Upper lobe of left lung (tissue), 6 donors: Measurements from ENCODE around the gene NAA80. TPM values are rescaled to one million over a fixed set of nuclear protein-coding genes. Genes with fewer than 3 reads are reported as not detected.
A peak's percentile ranks its signal among the peaks of the same experiment; 100 is the strongest.

ENCODE experiments used
- ATAC-seq, 2 donors: fragments of 200-7000 bp; cut with Tn5 transposase; one replicate each; pipeline ENCODE4 v1.9.1; 2022; ENCODE audit warnings: mild to moderate bottlenecking in 2 of 2, moderate library complexity in 2 of 2; ENCODE audit not compliant: low FRiP score in 2 of 2
- DNase-seq, 2 donors: peaks; one replicate each; pipeline ENCODE4 v3.0.0-alpha.2; 2019 to 2020
- H3K27ac ChIP-seq, 4 donors: fragments of 200-600 bp; sonication (generic); one replicate each; pipeline ENCODE4 v1.5.1; 2016 to 2019
- H3K27me3 ChIP-seq, 4 donors: fragments of 200-600 bp; sonication (generic); one replicate each; pipeline ENCODE4 v1.5.1; 2017 to 2019
- H3K36me3 ChIP-seq, 4 donors: fragments of 200-600 bp; sonication (generic); one replicate each; pipeline ENCODE4 v1.5.1; 2016 to 2019
- H3K4me1 ChIP-seq, 4 donors: fragments of 200-600 bp; sonication (generic); one replicate each; pipeline ENCODE4 v1.5.1; 2018 to 2019
- H3K4me3 ChIP-seq, 4 donors: fragments of 200-600 bp; sonication (generic); one replicate each; pipeline ENCODE4 v1.5.1; 2017 to 2019; ENCODE audit warnings: mild to moderate bottlenecking in 2 of 4, moderate library complexity in 1 of 4
- H3K9me3 ChIP-seq, 4 donors: fragments of 200-600 bp; sonication (generic); one replicate each; pipeline ENCODE4 v1.5.1; 2018 to 2019
- EP300 ChIP-seq, 4 donors: sonication (generic); formaldehyde crosslinking; IDR thresholded peaks; one replicate each; pipeline ENCODE4 v1.5.1; 2017; ENCODE audit warnings: antibody characterized with exemption in 4 of 4, control low read depth in 2 of 4
- POLR2A ChIP-seq, 4 donors: fragments of 450-650 bp; IDR thresholded peaks; one replicate each; pipeline ENCODE4 v1.5.1; 2016 to 2017; ENCODE audit warnings: antibody characterized with exemption in 4 of 4, mild to moderate bottlenecking in 2 of 4
- POLR2AphosphoS5 ChIP-seq, 2 donors: sonication (generic); formaldehyde crosslinking; IDR thresholded peaks; one replicate each; pipeline ENCODE4 v1.5.1; 2017; ENCODE audit warnings: antibody characterized with exemption in 2 of 2
- WGBS, 2 donors: methylation state at CpG; one replicate each; pipeline ENCODE4 v1.1.5; 2017 to 2018; 5-methylcytosine and 5-hydroxymethylcytosine counted together
- total RNA-seq, 6 donors: library from RNA; depleted of rRNA in 4 of 6; stranded (reverse); fragments of >200 nt in 4 of 6; gene quantifications; one replicate each; pipeline versions ENCODE4 v1.1.0 to v1.2.1, GENCODE V29; 2016 to 2021
- TF ChIP-seq, protein P1 (sequence below), 6 experiments: fragments of 450-650 bp in 4 of 6; fragments of 200-600 bp in 2 of 6; sonication (generic) in 2 of 6; IDR thresholded peaks; one replicate each; pipeline ENCODE4 v1.5.1; 2016 to 2019; ENCODE audit warnings: antibody characterized with exemption in 6 of 6
- donor health status: DM: no; HTN: no; CAD: no; lungs with moderate emphysema.
- donor health status: DM: no; HTN: yes; CAD: no; lungs with severe emphysema.

Gene NAA80
- total RNA-seq, 6 donors from 2014 or later, result 12.1 to 34.5 (median 15.1) TPM

- ATAC-seq (no peak), DNase-seq (no peak)
- TF ChIP-seq, protein P1, sequence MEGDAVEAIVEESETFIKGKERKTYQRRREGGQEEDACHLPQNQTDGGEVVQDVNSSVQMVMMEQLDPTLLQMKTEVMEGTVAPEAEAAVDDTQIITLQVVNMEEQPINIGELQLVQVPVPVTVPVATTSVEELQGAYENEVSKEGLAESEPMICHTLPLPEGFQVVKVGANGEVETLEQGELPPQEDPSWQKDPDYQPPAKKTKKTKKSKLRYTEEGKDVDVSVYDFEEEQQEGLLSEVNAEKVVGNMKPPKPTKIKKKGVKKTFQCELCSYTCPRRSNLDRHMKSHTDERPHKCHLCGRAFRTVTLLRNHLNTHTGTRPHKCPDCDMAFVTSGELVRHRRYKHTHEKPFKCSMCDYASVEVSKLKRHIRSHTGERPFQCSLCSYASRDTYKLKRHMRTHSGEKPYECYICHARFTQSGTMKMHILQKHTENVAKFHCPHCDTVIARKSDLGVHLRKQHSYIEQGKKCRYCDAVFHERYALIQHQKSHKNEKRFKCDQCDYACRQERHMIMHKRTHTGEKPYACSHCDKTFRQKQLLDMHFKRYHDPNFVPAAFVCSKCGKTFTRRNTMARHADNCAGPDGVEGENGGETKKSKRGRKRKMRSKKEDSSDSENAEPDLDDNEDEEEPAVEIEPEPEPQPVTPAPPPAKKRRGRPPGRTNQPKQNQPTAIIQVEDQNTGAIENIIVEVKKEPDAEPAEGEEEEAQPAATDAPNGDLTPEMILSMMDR (IDR thresholded peaks at IDR 0.05), result no peak
- TF ChIP-seq EP300 (IDR thresholded peaks at IDR 0.05) (no peak), POLR2AphosphoS5 (IDR thresholded peaks at IDR 0.05) (no peak), POLR2A (IDR thresholded peaks at IDR 0.05) (no peak)
- Histone ChIP-seq H3K9me3 (no peaks in the 10 kb centered on the region), H3K4me1 (peaks cover 36 to 46% (median 40%) of the 10 kb centered on the region in 4 donors), H3K36me3 (peaks cover 0 to 7% (median 2%) of the 10 kb centered on the region in 4 donors), H3K4me3 (no peak overlapping the region), H3K27me3 (no peaks in the 10 kb centered on the region), H3K27ac (no peak overlapping the region)
- 93 to 96% methylated on average over 14 to 15 of the region's 18 CpGs for WGBS, 2 donors
Measured at GRCh38 chr3:50296721-50297383, 2.4 kb downstream of the NAA80 start.

- Histone ChIP-seq H3K27ac (no peak overlapping the region), H3K4me1 (peaks cover 35 to 46% (median 40%) of the 10 kb centered on the region in 4 donors), H3K4me3 (no peak overlapping the region), H3K27me3 (no peaks in the 10 kb centered on the region), H3K36me3 (peaks cover 0 to 6% (median 2%) of the 10 kb centered on the region in 4 donors), H3K9me3 (no peaks in the 10 kb centered on the region)
- no peak for TF ChIP-seq POLR2A (IDR thresholded peaks at IDR 0.05)
- no peak for ATAC-seq
- WGBS, 2 donors, result 88% methylated on average over 7 to 8 of the region's 8 CpGs
- DNase-seq, result no peak
Measured at GRCh38 chr3:50295553-50296431, 3.4 kb downstream of the NAA80 start.

DNA sequence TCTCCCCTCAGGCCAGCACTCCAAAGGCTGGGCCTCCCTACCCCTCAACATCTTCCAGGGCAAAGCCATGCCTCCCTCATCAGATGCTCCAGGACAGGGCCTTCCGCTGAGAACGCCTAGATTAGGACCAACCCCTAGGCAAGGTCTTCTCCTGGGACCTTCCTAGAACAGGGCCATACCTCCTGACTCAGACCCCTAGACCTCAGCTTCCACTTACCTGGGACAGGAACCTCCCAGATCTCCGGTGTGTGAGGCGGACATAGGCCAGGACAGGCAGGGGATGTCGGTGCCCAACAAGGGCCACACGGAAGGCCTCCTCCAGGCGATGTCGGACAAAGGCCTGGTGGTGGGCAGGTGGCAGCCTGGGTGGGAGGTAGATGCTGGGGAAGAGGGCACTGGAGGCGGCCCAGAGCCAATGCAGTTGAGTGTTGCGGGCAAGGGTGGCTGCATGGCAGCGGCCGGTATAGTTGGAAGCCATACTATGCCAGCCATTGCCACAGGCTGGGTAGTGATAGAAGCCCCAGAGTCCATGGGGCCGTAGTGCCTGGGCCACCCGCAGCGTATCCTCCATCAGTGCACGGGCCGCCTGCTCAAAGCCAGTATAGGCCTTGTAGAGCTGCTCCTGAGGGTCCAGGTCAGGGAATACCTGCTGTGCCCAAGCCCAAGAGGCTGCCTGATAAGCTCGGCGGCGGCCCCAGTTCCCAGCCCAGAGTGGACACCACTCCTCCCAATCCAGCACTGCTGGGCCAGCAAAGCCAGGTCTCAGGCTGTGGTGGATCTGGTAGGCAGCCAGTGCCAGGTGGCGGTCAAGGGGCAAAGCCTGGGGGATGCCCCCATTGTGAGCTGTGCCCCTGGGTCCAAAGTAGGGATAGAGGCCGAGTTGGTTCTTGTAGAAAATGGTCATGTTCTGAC, 4.5 kb downstream of the NAA80 start:
- no peak for TF ChIP-seq EP300 (IDR thresholded peaks at IDR 0.05)
- no peak for TF ChIP-seq POLR2A (IDR thresholded peaks at IDR 0.05)
- TF ChIP-seq POLR2AphosphoS5 (IDR thresholded peaks at IDR 0.05), result no peak
- TF ChIP-seq, protein P1 (IDR thresholded peaks at IDR 0.05), result no peak
- H3K4me3 ChIP-seq, result no peak overlapping the region
- H3K9me3 ChIP-seq, result no peaks in the 10 kb centered on the region
- H3K27ac ChIP-seq, result no peak overlapping the region
- H3K36me3 ChIP-seq, result peaks cover 4 to 11% (median 7%) of the 10 kb centered on the region in 4 donors
- DNase-seq, result peak in 1 of 2 donors; percentile 77
- H3K4me1 ChIP-seq, result peaks cover 29 to 38% (median 33%) of the 10 kb centered on the region in 4 donors
- ATAC-seq, result no peak
- 92 to 98% methylated on average over 8 to 19 of the region's 22 CpGs for WGBS, 2 donors
- no peaks in the 10 kb centered on the region for H3K27me3 ChIP-seq

GRCh38 chr3:50294089-50294488, 5.1 kb downstream of the NAA80 start:
- no peak for DNase-seq
- WGBS, 2 donors, result 79 to 83% methylated on average over 4 of the region's 4 CpGs
- Histone ChIP-seq H3K4me1 (peaks cover 29 to 37% (median 32%) of the 10 kb centered on the region in 4 donors), H3K36me3 (peaks cover 10 to 18% (median 13%) of the 10 kb centered on the region in 4 donors), H3K4me3 (no peak overlapping the region), H3K27ac (no peak overlapping the region), H3K9me3 (no peaks in the 10 kb centered on the region), H3K27me3 (no peaks in the 10 kb centered on the region)
- no peak for TF ChIP-seq EP300 (IDR thresholded peaks at IDR 0.05)
- TF ChIP-seq, protein P1 (IDR thresholded peaks at IDR 0.05), result no peak
- no peak for ATAC-seq
